SIG-M5 (cell line): Measurements from ENCODE around the gene AMH.

ENCODE experiments used
- DNase-seq: peaks from one replicate; lab custom pipeline; 2025; lab: John Stamatoyannopoulos, UW

Gene AMH

GRCh38 chr19:2221250-2221831, 27.8 kb upstream of the AMH start:
- no peak for DNase-seq

GRCh38 chr19:2221918-2222317, 27.2 kb upstream of the AMH start:
- DNase-seq = no peak

- DNase-seq = no peak
These were observed 25.7 kb upstream of the AMH start for GRCh38 chr19:2223391-2223790.

- no peak for DNase-seq
These were observed 25.2 kb upstream of the AMH start for GRCh38 chr19:2223959-2224358.

GRCh38 chr19:2224754-2225349, 24.3 kb upstream of the AMH start:
- DNase-seq = no peak

GRCh38 chr19:2225415-2226050, 23.6 kb upstream of the AMH start:
- no peak for DNase-seq

- DNase-seq = no peak
These were observed 22.9 kb upstream of the AMH start for GRCh38 chr19:2226051-2226839.

GRCh38 chr19:2226840-2227360, 22.2 kb upstream of the AMH start:
- DNase-seq = no peak

GRCh38 chr19:2227415-2228156, 21.5 kb upstream of the AMH start:
- DNase-seq = no peak

- DNase-seq = no peak
These were observed 20.7 kb upstream of the AMH start for GRCh38 chr19:2228157-2229030.

- DNase-seq = no peak
These were observed 19.8 kb upstream of the AMH start for GRCh38 chr19:2229103-2230032.

- no peak for DNase-seq
These were observed 19.0 kb upstream of the AMH start for GRCh38 chr19:2230033-2230531.

- no peak for DNase-seq
These were observed 18.2 kb upstream of the AMH start for GRCh38 chr19:2230807-2231533.

- DNase-seq = no peak
These were observed 17.4 kb upstream of the AMH start for GRCh38 chr19:2231621-2232221.

- DNase-seq = no peak
These were observed 16.6 kb upstream of the AMH start for GRCh38 chr19:2232286-2233151.

GRCh38 chr19:2233601-2234280, 15.4 kb upstream of the AMH start:
- DNase-seq = no peak

GRCh38 chr19:2234996-2235380, 14.1 kb upstream of the AMH start:
- no peak for DNase-seq
